Amniotic stem cell (primary cell): ENCODE measurements around the gene LCAT.
A peak's percentile ranks its signal among the peaks of the same experiment; 100 is the strongest.

Experiments used
- DNase-seq: peaks from one replicate; lab custom pipeline; 2025; lab: John Stamatoyannopoulos, UW

LCAT gene

GRCh38 chr16:67968400-67969253, 24.7 kb upstream of the LCAT start, which contains the start of gene SLC12A4:
SLC12A4 (minus strand) TSS chr16:67968637; CDS start chr16:67968553, 84 bp downstream.
- peak; percentile 58 for DNase-seq

GRCh38 chr16:67967958-67968399, 24.1 kb upstream of the LCAT start:
- no peak for DNase-seq

GRCh38 chr16:67967183-67967957, 23.4 kb upstream of the LCAT start:
- no peak for DNase-seq

GRCh38 chr16:67966549-67967182, 22.7 kb upstream of the LCAT start:
- DNase-seq, result no peak

GRCh38 chr16:67965668-67966548, 22.0 kb upstream of the LCAT start:
- DNase-seq, result no peak

GRCh38 chr16:67964477-67965131, 20.7 kb upstream of the LCAT start:
- DNase-seq, result no peak

GRCh38 chr16:67963662-67964321, 19.9 kb upstream of the LCAT start:
- no peak for DNase-seq

- no peak for DNase-seq
Observed at GRCh38 chr16:67963292-67963661, 19.4 kb upstream of the LCAT start.

GRCh38 chr16:67962135-67962534, 18.2 kb upstream of the LCAT start:
- DNase-seq, result no peak

GRCh38 chr16:67961551-67961957, 17.6 kb upstream of the LCAT start:
- no peak for DNase-seq

- peak; percentile 30 for DNase-seq
Observed at GRCh38 chr16:67959536-67960329, 15.8 kb upstream of the LCAT start.

GRCh38 chr16:67957622-67958021, 13.7 kb upstream of the LCAT start:
- no peak for DNase-seq

GRCh38 chr16:67954421-67955196, 10.7 kb upstream of the LCAT start:
- no peak for DNase-seq

GRCh38 chr16:67953641-67954375, 9.9 kb upstream of the LCAT start:
- DNase-seq, result no peak

GRCh38 chr16:67951485-67951884, 7.6 kb upstream of the LCAT start:
- DNase-seq, result no peak

GRCh38 chr16:67950335-67950843, 6.5 kb upstream of the LCAT start:
- no peak for DNase-seq

GRCh38 chr16:67949645-67950044, 5.7 kb upstream of the LCAT start:
- DNase-seq, result no peak

GRCh38 chr16:67948015-67948414, 4.1 kb upstream of the LCAT start:
- DNase-seq, result no peak
